SKM-1 (cell line): ENCODE results near the gene CYB561.

Experiments used
- DNase-seq: peaks from one replicate; lab custom pipeline; 2025; ENCODE audit not compliant: unreplicated experiment; lab: John Stamatoyannopoulos, UW

CYB561 gene

GRCh38 chr17:63445954-63446752 is at the start of gene CYB561:
Gene CYB561 (minus strand): TSS chr17:63446306. CDS start chr17:63437547, 8,759 bp downstream.
- peak; percentile 43 for DNase-seq

- no peak for DNase-seq
Measured at GRCh38 chr17:63495491-63495890, 49.4 kb upstream of the CYB561 start.

GRCh38 chr17:63494300-63494928 is 48.3 kb upstream of the CYB561 start:
- DNase-seq, result no peak

- DNase-seq, result no peak
Measured at GRCh38 chr17:63493411-63493810, 47.3 kb upstream of the CYB561 start.

GRCh38 chr17:63492940-63493339 is 46.8 kb upstream of the CYB561 start:
- DNase-seq, result no peak

- DNase-seq, result no peak
Measured at GRCh38 chr17:63491977-63492618, 46.0 kb upstream of the CYB561 start.

- no peak for DNase-seq
Measured at GRCh38 chr17:63491413-63491812, 45.3 kb upstream of the CYB561 start.

- no peak for DNase-seq
Measured at GRCh38 chr17:63490858-63491400, 44.8 kb upstream of the CYB561 start.

- no peak for DNase-seq
Measured at GRCh38 chr17:63490329-63490728, 44.2 kb upstream of the CYB561 start.

GRCh38 chr17:63489291-63489690 is 43.2 kb upstream of the CYB561 start:
- DNase-seq, result no peak

GRCh38 chr17:63488851-63489250 is 42.7 kb upstream of the CYB561 start:
- no peak for DNase-seq

- DNase-seq, result no peak
Measured at GRCh38 chr17:63487014-63487339, 40.9 kb upstream of the CYB561 start.

GRCh38 chr17:63486317-63487013 is 40.4 kb upstream of the CYB561 start:
- no peak for DNase-seq

- no peak for DNase-seq
Measured at GRCh38 chr17:63483655-63484575, 37.8 kb upstream of the CYB561 start.

GRCh38 chr17:63483038-63483437 is 36.9 kb upstream of the CYB561 start:
- no peak for DNase-seq

GRCh38 chr17:63482509-63482908 is 36.4 kb upstream of the CYB561 start:
- DNase-seq, result no peak

- DNase-seq, result no peak
Measured at GRCh38 chr17:63481488-63481870, 35.4 kb upstream of the CYB561 start.

GRCh38 chr17:63480826-63481487 is 34.9 kb upstream of the CYB561 start:
- no peak for DNase-seq

GRCh38 chr17:63480192-63480784 is 34.2 kb upstream of the CYB561 start:
- no peak for DNase-seq
